Muscle layer of colon (tissue), 2 donors: Measurements from ENCODE around the gene DEPDC1.

ENCODE experiments used
- H3K27ac ChIP-seq: one replicate; pipeline ENCODE4 v1.7.0; 2013; ENCODE audit warnings: low read depth, mild to moderate bottlenecking, low read length, moderate library complexity
- H3K27me3 ChIP-seq, 2 donors: one replicate each; pipeline ENCODE4 v1.7.0; 2013; ENCODE audit warnings: low read length in 2 of 2, mild to moderate bottlenecking in 2 of 2; ENCODE audit not compliant: insufficient read depth in 2 of 2, control insufficient read depth in 1 of 2
- H3K36me3 ChIP-seq: one replicate; pipeline ENCODE4 v1.7.0; 2013; ENCODE audit warnings: mild to moderate bottlenecking, low read length; ENCODE audit not compliant: insufficient read depth
- H3K4me1 ChIP-seq: one replicate; pipeline ENCODE4 v1.7.0; 2013; ENCODE audit warnings: mild to moderate bottlenecking, low read length; ENCODE audit not compliant: insufficient read depth
- H3K4me3 ChIP-seq, 2 donors: one replicate each; pipeline ENCODE4 v1.7.0; 2013; ENCODE audit warnings: low read length in 2 of 2, low read depth in 1 of 2, mild to moderate bottlenecking in 1 of 2, moderate library complexity in 1 of 2
- H3K9ac ChIP-seq: one replicate; pipeline ENCODE4 v1.7.0; 2013; ENCODE audit warnings: low read length
- H3K9me3 ChIP-seq: one replicate; pipeline ENCODE4 v1.7.0; 2013; ENCODE audit warnings: mild to moderate bottlenecking, low read length
- donor health status: abdominal sarcoma.
- donor health status: Adenocarcinoma of cecum.

The DEPDC1 gene, protein sequence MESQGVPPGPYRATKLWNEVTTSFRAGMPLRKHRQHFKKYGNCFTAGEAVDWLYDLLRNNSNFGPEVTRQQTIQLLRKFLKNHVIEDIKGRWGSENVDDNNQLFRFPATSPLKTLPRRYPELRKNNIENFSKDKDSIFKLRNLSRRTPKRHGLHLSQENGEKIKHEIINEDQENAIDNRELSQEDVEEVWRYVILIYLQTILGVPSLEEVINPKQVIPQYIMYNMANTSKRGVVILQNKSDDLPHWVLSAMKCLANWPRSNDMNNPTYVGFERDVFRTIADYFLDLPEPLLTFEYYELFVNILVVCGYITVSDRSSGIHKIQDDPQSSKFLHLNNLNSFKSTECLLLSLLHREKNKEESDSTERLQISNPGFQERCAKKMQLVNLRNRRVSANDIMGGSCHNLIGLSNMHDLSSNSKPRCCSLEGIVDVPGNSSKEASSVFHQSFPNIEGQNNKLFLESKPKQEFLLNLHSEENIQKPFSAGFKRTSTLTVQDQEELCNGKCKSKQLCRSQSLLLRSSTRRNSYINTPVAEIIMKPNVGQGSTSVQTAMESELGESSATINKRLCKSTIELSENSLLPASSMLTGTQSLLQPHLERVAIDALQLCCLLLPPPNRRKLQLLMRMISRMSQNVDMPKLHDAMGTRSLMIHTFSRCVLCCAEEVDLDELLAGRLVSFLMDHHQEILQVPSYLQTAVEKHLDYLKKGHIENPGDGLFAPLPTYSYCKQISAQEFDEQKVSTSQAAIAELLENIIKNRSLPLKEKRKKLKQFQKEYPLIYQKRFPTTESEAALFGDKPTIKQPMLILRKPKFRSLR

DNA sequence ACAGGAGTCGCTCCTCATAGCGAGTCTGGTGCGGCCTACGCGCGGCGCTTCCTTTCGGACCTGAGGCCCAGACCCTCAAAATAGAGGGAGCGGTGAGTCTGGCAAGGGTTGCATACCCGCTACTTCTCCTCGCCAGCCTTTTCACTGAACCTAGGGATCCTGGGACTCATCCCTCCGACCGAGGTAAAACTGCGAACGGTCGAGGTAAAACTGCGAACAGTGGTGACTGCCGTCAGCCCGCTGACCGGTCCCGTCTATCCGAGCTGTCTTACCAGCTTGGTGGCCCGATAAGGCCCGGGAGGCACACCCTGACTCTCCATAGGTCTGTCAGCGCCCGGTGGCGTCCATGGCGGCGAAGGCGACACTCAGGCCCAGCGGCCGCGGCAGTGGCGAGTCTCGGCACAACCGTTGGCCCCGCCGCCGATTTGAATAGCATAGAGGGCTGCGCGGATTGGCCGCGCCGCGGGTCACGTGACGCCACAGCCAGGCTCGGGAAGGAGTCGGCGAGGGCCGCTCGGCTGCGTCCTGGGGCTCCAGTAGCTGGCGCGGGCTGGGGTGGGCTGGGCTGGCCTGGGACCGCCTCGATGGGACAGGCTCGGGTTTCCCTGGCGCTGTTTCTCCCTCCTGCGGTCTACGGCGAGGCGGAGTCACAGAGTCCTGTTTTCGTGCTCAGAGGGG is at the start of gene DEPDC1:
Gene DEPDC1, minus strand, starts transcription at position 403 of the 678 bp plus-strand sequence. Its CDS starts 83 bp downstream, at position 320.
- Histone ChIP-seq H3K27ac (no peak within 1 kb of the TSS), H3K9ac (peak within 1 kb of the TSS; percentile 42), H3K4me3 (peak within 1 kb of the TSS; percentile 96 to 99), H3K9me3 (no peaks in the 10 kb centered on the region), H3K27me3 (no peaks in the 10 kb centered on the region), H3K4me1 (peaks cover 8% of the 10 kb centered on the region), H3K36me3 (no peaks in the 10 kb centered on the region)

DNA sequence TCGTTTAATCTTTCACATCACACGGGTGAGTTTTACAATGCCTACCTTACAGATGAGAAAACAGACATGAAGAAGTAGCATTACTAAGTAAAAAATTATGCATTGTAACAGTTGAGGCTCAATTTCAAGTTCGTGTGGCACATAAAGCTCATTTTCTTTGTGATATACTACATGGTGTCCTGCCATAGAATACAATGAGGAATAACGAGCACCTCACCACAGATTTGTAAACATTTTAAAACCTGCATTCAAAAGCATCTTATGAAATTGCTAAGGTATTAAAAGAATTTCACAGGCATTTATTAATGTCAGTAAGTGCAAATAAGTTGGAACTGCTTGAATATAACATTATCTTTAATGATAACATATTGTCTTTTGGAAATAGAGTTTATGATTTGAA is 47.8 kb upstream of the DEPDC1 start:
- Histone ChIP-seq H3K4me1 (no peaks in the 10 kb centered on the region), H3K9ac (no peak overlapping the region), H3K36me3 (no peaks in the 10 kb centered on the region), H3K27ac (no peak overlapping the region), H3K4me3 (no peak overlapping the region), H3K27me3 (no peaks in the 10 kb centered on the region), H3K9me3 (no peaks in the 10 kb centered on the region)

DNA sequence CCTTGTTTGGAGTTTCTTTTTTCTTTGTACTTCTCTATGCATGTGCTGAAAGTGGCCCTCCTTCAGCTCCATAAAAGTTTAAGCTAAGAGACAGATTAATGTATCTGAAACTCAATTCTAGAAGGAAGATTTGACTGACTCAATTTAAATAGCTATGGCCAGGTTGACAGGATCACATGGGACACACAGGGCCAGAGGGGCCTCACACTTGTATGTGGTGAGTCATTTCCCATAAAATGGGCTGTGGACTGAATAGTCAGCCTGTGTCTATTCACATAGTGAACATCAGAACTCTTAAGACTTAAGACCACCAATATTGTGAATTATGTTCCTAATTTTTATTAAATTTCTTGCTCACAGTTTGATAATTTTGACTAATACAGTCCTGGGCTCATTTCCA is 45.7 kb upstream of the DEPDC1 start:
- Histone ChIP-seq H3K4me3 (no peak overlapping the region), H3K36me3 (no peaks in the 10 kb centered on the region), H3K27me3 (no peaks in the 10 kb centered on the region), H3K9ac (no peak overlapping the region), H3K9me3 (no peaks in the 10 kb centered on the region), H3K4me1 (no peaks in the 10 kb centered on the region), H3K27ac (no peak overlapping the region)

DNA sequence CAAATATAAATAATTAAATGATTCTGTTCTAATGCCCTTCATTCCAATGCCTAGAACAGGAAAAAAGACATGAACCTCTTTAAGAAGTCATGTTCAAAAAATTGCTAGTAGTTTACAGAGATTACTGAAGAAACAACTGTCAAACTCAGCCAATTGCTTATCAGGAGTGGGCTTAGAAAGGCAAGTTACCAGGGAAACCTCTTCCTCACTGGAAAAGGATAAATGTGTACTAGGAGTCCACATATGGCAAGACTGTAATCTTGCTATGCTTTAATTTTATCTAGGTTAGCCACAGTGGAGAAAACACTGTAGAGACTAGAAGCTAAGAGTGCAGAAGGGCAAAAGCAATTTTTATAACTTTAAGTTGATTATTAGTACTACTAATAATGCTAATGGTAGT is 42.1 kb upstream of the DEPDC1 start:
- Histone ChIP-seq H3K9ac (no peak overlapping the region), H3K27me3 (no peaks in the 10 kb centered on the region), H3K4me1 (no peaks in the 10 kb centered on the region), H3K4me3 (no peak overlapping the region), H3K36me3 (no peaks in the 10 kb centered on the region), H3K27ac (no peak overlapping the region), H3K9me3 (no peaks in the 10 kb centered on the region)

DNA sequence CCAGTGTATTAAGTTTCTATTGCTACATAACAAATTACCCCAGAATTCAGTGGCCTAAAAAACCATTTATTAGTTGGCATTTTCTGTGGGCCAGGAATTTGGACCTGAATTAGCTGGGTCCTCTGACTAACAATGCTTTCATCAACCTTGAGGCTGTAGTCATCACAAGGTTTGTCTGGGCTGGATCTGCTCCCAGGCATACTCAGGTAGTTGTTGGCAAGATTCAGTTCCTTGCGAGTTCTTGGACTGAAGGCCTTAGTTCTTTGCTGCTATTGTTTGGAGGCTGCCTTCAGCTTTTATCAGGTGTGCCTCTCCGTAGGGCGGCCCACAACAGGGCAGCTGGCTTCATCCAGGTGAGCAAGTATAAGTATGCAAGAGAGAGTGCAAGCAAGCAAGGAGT is 31.4 kb upstream of the DEPDC1 start:
- no peaks in the 10 kb centered on the region for H3K4me1 ChIP-seq
- H3K9ac ChIP-seq: no peak overlapping the region
- H3K27ac ChIP-seq: no peak overlapping the region
- no peaks in the 10 kb centered on the region for H3K36me3 ChIP-seq
- H3K4me3 ChIP-seq: no peak overlapping the region
- no peaks in the 10 kb centered on the region for H3K27me3 ChIP-seq
- no peaks in the 10 kb centered on the region for H3K9me3 ChIP-seq

DNA sequence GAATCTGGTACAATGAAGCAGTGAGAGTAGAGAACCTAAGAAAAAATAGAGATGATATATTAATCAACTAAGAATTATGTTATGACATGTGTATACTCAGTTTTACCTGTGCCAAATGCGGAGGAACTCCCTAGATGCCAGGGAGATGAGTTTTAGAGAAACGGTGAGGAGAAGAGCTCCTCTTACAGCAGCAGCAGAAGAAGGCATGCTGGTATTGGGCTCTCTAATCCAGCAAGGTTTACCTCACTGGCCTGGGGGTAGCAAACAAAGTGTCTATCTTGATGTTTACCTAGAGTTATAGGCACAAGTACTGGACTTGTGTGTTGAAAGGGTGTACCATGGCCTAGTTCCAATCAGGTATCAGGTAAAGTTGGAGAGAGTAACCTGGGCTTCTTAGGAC is 28.9 kb upstream of the DEPDC1 start:
- Histone ChIP-seq H3K4me3 (no peak overlapping the region), H3K36me3 (no peaks in the 10 kb centered on the region), H3K27me3 (no peaks in the 10 kb centered on the region), H3K9ac (no peak overlapping the region), H3K4me1 (no peaks in the 10 kb centered on the region), H3K9me3 (no peaks in the 10 kb centered on the region), H3K27ac (no peak overlapping the region)

DNA sequence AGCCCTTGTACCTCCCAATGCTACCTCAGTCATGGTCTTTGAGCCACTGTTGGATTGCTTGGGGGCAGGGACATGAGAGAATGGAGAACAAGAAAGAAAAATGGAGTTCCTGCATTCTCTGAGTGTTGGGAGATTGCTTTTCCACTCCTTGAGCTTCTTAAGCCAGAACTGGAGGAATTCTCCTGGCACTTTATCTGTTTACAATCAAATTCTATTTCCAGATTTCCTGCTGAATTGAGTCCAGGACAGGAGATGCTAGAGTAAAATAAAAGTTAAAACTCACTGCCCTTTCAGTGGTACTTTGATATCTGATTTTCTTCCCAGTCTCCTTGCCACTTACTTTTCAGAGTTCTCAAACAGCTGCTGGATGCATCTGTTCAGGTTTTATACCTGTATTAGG is 24.4 kb upstream of the DEPDC1 start:
- no peaks in the 10 kb centered on the region for H3K9me3 ChIP-seq
- no peak overlapping the region for H3K27ac ChIP-seq
- no peaks in the 10 kb centered on the region for H3K36me3 ChIP-seq
- H3K4me1 ChIP-seq: no peaks in the 10 kb centered on the region
- no peaks in the 10 kb centered on the region for H3K27me3 ChIP-seq
- no peak overlapping the region for H3K4me3 ChIP-seq
- H3K9ac ChIP-seq: no peak overlapping the region

DNA sequence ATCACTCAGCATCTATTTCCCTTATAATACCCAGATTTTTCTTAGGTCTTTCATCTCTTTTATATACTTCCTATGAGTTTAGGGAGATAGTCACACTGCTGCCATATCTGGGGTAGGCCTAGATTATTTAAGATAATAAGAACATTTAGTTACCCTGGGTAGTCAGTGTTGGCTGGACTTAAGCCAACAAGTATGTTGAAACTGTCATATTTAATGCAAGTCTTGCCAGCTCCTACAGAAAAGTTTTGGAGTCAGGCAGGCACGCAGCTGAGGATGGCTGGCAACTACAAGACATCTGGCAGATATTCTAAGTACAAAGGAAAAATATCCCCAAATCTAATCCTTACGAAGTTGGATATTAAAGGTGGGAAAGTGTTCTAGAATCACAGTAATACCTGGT is 19.2 kb upstream of the DEPDC1 start:
- Histone ChIP-seq H3K36me3 (no peaks in the 10 kb centered on the region), H3K27me3 (no peaks in the 10 kb centered on the region), H3K9me3 (no peaks in the 10 kb centered on the region), H3K27ac (no peak overlapping the region), H3K4me1 (no peaks in the 10 kb centered on the region), H3K9ac (no peak overlapping the region), H3K4me3 (no peak overlapping the region)

DNA sequence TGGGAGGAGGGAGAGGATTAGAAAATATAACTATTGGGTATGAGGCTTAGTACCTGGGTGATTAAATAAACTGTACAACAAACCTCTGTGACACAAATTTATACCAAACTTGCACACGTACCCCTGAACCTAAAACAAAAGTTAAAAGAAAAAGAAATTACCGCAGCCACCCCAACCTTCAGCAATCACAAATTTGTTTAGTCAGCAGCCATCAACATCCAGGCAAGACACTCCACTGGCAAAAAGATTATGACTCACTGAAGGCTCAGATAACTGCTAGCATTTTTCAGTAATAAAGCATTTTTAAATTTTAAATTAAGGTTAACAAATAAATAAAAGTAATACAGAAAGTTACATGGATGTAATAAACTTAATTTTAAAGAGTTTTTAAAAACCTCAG is 14.4 kb upstream of the DEPDC1 start:
- Histone ChIP-seq H3K4me3 (no peak overlapping the region), H3K9me3 (no peaks in the 10 kb centered on the region), H3K36me3 (no peaks in the 10 kb centered on the region), H3K27me3 (no peaks in the 10 kb centered on the region), H3K9ac (no peak overlapping the region), H3K4me1 (no peaks in the 10 kb centered on the region), H3K27ac (no peak overlapping the region)

DNA sequence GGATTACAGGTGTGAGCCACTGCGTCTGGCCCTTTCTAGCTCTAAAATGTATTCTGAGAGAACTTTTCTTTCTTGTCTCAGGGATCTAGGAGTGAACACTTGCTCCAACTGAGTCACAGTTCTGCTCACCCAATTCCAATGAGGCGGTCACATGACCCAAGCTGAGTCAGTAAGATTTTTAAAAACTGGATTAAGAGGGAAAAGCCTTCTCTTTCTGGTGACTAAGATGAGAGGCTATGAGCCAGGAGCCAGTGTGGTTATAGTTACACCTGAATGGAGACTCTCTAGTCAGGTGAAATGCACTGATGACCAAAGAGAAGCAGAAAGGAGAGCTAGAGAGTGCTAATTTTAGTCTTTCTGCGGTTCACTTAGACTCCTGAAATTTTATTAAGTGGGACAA is 9.5 kb upstream of the DEPDC1 start:
- Histone ChIP-seq H3K9me3 (no peaks in the 10 kb centered on the region), H3K4me3 (no peak overlapping the region), H3K9ac (no peak overlapping the region), H3K4me1 (no peaks in the 10 kb centered on the region), H3K27me3 (no peaks in the 10 kb centered on the region), H3K36me3 (no peaks in the 10 kb centered on the region), H3K27ac (no peak overlapping the region)

DNA sequence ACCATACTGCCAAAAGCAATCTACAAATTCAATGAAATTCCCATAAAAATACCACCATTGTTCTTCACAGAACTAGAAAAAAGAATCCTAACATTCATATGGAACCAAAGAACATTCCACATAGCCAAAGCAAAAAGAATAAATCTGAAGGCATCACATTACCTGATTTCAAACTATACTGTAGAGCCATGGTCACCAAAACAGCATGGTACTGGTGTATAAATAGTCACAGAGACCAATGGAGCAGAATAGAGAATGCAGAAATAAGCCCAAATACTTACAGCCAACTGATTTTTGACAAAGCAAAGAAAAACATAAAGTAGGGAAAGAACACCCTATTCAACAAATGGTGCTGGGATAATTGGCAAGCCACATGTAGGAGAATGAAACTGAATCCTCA is 6.2 kb upstream of the DEPDC1 start:
- H3K27ac ChIP-seq: no peak overlapping the region
- H3K4me1 ChIP-seq: no peaks in the 10 kb centered on the region
- H3K9ac ChIP-seq: no peak overlapping the region
- no peak overlapping the region for H3K4me3 ChIP-seq
- H3K27me3 ChIP-seq: no peaks in the 10 kb centered on the region
- no peaks in the 10 kb centered on the region for H3K36me3 ChIP-seq
- no peaks in the 10 kb centered on the region for H3K9me3 ChIP-seq
